ENCODE data around the gene KHDC3L. TPM values are rescaled to one million over a fixed set of nuclear protein-coding genes. Genes with fewer than 3 reads are reported as not detected.

KHDC3L gene
- total and polyA plus RNA-seq, 2 of the 4 experiments (the other 2 are of a cell fraction) = not detected

DNA sequence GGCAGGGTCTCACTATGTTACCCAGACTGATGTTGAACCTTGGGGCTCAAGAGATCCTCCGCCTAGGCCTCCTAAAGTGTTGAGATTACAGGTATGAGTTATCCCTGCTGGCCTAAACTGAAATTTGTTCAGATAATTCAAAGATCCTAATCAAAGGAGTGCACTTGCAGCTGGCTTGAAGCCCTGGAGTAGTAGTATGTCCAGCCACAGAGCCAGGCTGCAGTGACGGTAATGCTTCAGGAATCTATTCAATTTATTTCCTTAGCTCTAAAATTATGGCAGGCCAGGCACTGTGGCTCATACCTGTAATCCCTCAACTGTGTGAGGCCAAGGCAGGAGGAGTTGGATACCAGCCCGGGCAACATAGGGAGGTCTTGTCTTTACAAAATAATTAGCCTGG lies 30.8 kb downstream of the KHDC3L start:
- H3K4me3 ChIP-seq (ENCODE audit: insufficient read depth, low read depth, low read length) = no peak overlapping the region
- no peak overlapping the region for H2AK5ac ChIP-seq (ENCODE audit: low read depth, low read length)
- H2AK9ac ChIP-seq (replicated peaks; ENCODE audit: low read depth, low read length, poor library complexity) = no peak overlapping the region
- H2BK5ac ChIP-seq (ENCODE audit: low read depth, low read length, poor library complexity, severe bottlenecking) = no peak overlapping the region
- H3K27ac ChIP-seq (ENCODE audit: insufficient read depth, low read length) = no peak overlapping the region
- no peak overlapping the region for H4K8ac ChIP-seq (ENCODE audit: low read depth in 2 of 2, low read length in 2 of 2)
- ChIA-PET CTCF (no interaction called here), POLR2A (ENCODE audit: unreplicated experiment) (no interaction called here)
- no peaks in the 10 kb centered on the region for H3K9me1 ChIP-seq (ENCODE audit: insufficient read depth, low read length)
- no peak overlapping the region for H2BK120ac ChIP-seq (ENCODE audit: low read depth, low read length)
- H3K9ac ChIP-seq (ENCODE audit: low read depth, low read length) = no peak overlapping the region
- no peak overlapping the region for H2AFZ ChIP-seq (replicated peaks; ENCODE audit: low read length, poor library complexity)
- no peak overlapping the region for H2BK20ac ChIP-seq (ENCODE audit: low read depth, low read length)
- no peak for TF ChIP-seq FOS (IDR thresholded peaks at IDR 0.05; ENCODE audit: low read depth, low read length)
- BruUV-seq (replicated peaks) = no TSS peak
- H3K4me1 ChIP-seq (ENCODE audit: control insufficient read depth, insufficient read depth, low read length) = no peaks in the 10 kb centered on the region
- no peaks in the 10 kb centered on the region for H3K9me3 ChIP-seq (ENCODE audit: control insufficient read depth, insufficient read depth, low read length)
- no peak overlapping the region for H4K91ac ChIP-seq (ENCODE audit: insufficient read depth, low read depth, low read length)
- dilution Hi-C loops (cut with HindIII; ENCODE audit: low sequenced_read_pairs, unreplicated experiment) (no loop called here), in situ Hi-C loops (cut with MboI; ENCODE audit: low sequenced_read_pairs) (no loop called here), intact Hi-C loops (cut with micrococcal nuclease) (no loop called here)
- no peak overlapping the region for H2BK15ac ChIP-seq (ENCODE audit: low read depth, low read length)
- no peak overlapping the region for H3K4ac ChIP-seq (ENCODE audit: low read depth, low read length)
- H3K4me2 ChIP-seq (ENCODE audit: low read depth, low read length) = no peak overlapping the region
- H3K36me3 ChIP-seq (ENCODE audit: control insufficient read depth, insufficient read depth, low read length) = no peaks in the 10 kb centered on the region
- no peak for ATAC-seq (ENCODE audit: low read depth)
- no peaks in the 10 kb centered on the region for H3K27me3 ChIP-seq (ENCODE audit: control insufficient read depth, insufficient read depth, low read length)
- no peak overlapping the region for H3K14ac ChIP-seq (replicated peaks; ENCODE audit: low read depth, low read length)
- no peak overlapping the region for H3K56ac ChIP-seq (ENCODE audit: extremely low read depth, insufficient read depth, low read length)
- no peaks in the 10 kb centered on the region for H3K79me1 ChIP-seq (ENCODE audit: low read depth in 1 of 2, low read length in 2 of 2)
- H4K20me1 ChIP-seq (ENCODE audit: insufficient read depth, low read length) = no peaks in the 10 kb centered on the region
- peak; percentile 40 for DNase-seq
- no peak overlapping the region for H4K5ac ChIP-seq (ENCODE audit: low read depth, low read length)
- H3K18ac ChIP-seq (ENCODE audit: low read depth, low read length) = no peak overlapping the region
- no peak overlapping the region for H3K23ac ChIP-seq (ENCODE audit: low read depth, low read length)
- WGBS, 2 experiments (ENCODE audit: extremely low coverage in 2 of 2, insufficient read length in 1 of 2) = 100% methylated on average over 1 of the region's 3 CpGs; no CpG with 5 or more reads in 1 of the 2 experiments
